ENCODE data around the gene NAGLU. TPM values are rescaled to one million over a fixed set of nuclear protein-coding genes. Genes with fewer than 3 reads are reported as not detected.

Gene NAGLU
- total and polyA plus RNA-seq, 11 donors: 8.4 to 22.0 (median 12.5) TPM

DNA sequence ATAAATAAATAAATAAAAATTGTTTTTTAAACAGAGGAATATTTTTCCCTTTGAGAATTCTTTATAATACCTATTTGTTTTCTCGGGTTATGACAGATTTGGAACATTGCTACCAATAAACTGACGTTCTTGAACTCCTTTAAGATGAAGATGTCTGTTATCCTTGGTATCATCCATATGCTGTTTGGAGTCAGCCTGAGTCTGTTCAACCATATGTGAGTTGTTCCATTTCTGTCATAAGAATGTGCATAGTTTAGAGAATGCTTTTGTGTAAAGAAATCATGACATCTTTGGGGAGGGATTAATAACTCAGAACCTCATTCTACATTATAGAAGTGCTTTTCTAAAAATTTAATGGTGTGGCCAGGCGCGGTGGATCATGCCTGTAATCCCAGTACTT lies 37.2 kb upstream of the NAGLU start:
- WGBS, 4 donors: 96 to 97% (median 96%) methylated on average over 4 of the region's 4 CpGs
- H3K27me3 ChIP-seq: no peaks in the 10 kb centered on the region
- no peak for DNase-seq
- no peak overlapping the region for H3K4me3 ChIP-seq
- no peak overlapping the region for H3K27ac ChIP-seq
- ATAC-seq: no peak
- intact Hi-C loops (cut with DNase I): no loop called here
- peaks cover 0 to 100% (median 99%) of the 10 kb centered on the region in 9 donors for H3K36me3 ChIP-seq
- peaks cover 0 to 9% (median 0%) of the 10 kb centered on the region in 12 donors for H3K4me1 ChIP-seq
- TF ChIP-seq, protein P1, sequence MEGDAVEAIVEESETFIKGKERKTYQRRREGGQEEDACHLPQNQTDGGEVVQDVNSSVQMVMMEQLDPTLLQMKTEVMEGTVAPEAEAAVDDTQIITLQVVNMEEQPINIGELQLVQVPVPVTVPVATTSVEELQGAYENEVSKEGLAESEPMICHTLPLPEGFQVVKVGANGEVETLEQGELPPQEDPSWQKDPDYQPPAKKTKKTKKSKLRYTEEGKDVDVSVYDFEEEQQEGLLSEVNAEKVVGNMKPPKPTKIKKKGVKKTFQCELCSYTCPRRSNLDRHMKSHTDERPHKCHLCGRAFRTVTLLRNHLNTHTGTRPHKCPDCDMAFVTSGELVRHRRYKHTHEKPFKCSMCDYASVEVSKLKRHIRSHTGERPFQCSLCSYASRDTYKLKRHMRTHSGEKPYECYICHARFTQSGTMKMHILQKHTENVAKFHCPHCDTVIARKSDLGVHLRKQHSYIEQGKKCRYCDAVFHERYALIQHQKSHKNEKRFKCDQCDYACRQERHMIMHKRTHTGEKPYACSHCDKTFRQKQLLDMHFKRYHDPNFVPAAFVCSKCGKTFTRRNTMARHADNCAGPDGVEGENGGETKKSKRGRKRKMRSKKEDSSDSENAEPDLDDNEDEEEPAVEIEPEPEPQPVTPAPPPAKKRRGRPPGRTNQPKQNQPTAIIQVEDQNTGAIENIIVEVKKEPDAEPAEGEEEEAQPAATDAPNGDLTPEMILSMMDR (IDR thresholded peaks at IDR 0.05): no peak
- TF ChIP-seq POLR2A (IDR thresholded peaks at IDR 0.05): no peak
- H3K9me3 ChIP-seq: no peaks in the 10 kb centered on the region

DNA sequence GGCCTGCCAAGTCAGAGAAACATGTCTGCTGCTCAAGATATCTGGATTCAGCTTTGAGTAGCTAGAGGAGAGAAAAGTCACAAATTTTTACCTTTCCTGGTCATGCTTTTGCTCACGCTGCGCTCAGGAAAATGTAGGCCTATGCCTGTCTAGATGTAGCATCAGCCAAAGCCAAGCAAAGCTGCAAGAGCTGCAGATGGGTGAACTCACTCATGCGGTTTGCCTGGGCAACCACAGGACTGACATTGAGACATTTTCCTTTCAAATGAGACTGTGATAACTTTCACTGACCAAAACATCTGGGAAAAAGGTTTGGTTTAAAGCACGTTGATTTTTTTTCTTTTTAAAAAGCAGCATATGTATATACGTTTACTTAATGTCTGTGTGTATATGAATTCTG lies 34.0 kb upstream of the NAGLU start:
- peaks cover 0 to 100% (median 98%) of the 10 kb centered on the region in 9 donors for H3K36me3 ChIP-seq
- no peak for ATAC-seq

DNA sequence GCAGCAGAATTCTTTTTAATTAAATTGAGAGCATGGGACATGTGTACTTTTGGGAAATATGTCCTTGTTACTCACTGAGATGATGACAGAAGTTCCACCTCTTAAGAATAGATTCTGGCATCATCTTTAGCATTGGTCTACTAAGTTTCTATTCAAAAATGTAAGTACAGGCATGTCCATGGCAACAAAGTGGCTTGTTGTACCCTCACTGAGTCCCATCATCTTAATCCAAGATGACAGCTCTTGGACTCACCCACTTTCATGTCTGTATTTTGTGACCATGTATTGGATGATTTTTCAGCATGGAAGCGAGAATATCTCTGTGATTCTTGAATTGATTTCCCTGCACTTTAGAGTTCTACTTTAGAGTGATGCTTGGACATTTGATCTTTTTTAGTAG lies 33.1 kb upstream of the NAGLU start:
- Histone ChIP-seq H3K9me3 (no peaks in the 10 kb centered on the region), H3K27ac (no peak overlapping the region), H3K4me1 (no peaks in the 10 kb centered on the region), H3K36me3 (peaks cover 0 to 100% (median 98%) of the 10 kb centered on the region in 9 donors), H3K27me3 (no peaks in the 10 kb centered on the region), H3K4me3 (no peak overlapping the region)
- WGBS, 4 donors: 91 to 100% (median 97%) methylated on average over 1 of the region's 1 CpG
- ATAC-seq (no peak), DNase-seq (no peak)
- intact Hi-C loops (cut with DNase I): no loop called here
- TF ChIP-seq, protein P1 (IDR thresholded peaks at IDR 0.05): no peak

More for the DNA sequence above, 34.0 kb upstream of the NAGLU start:
- intact Hi-C loops (cut with DNase I): no loop called here
- Histone ChIP-seq H3K27ac (no peak overlapping the region), H3K4me3 (no peak overlapping the region), H3K27me3 (no peaks in the 10 kb centered on the region), H3K9me3 (no peaks in the 10 kb centered on the region), H3K4me1 (no peaks in the 10 kb centered on the region)
- TF ChIP-seq, protein P1 (IDR thresholded peaks at IDR 0.05): no peak
- no peak for TF ChIP-seq POLR2A (IDR thresholded peaks at IDR 0.05)
- 85 to 94% (median 91%) methylated on average over 5 of the region's 5 CpGs for WGBS, 4 donors
- DNase-seq: no peak

DNA sequence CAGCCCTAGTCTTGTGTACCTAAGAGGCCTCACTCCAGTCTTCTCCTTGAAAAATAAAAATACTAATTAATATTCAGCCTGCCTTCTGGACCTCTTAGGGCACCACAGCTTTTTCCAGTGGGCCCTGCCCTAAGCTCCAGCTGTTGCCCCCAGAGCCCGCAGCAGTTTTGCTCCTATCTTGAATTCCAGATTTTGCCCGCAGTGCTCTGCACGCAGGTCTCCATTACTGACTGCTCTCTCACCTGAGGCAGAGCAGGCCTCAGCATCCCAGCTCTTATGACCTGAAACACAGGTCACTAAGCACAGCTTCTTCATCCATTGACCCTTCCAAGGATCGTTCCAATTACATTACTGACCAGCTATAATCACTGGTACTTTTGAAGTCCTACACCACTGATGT lies 28.4 kb upstream of the NAGLU start:
- ATAC-seq: no peak
- no peak for TF ChIP-seq POLR2A (IDR thresholded peaks at IDR 0.05)
- H3K9me3 ChIP-seq: no peaks in the 10 kb centered on the region
- no peak overlapping the region for H3K4me3 ChIP-seq
- H3K27me3 ChIP-seq: no peaks in the 10 kb centered on the region
- no peak overlapping the region for H3K27ac ChIP-seq
- intact Hi-C loops (cut with DNase I): loop anchor here in 2 of 10 donors (2.0 to 5.0 kb wide), 2 partner anchors 13 to 40 kb away; no protein-coding TSS in a partner anchor
- 89 to 97% (median 94%) methylated on average over 4 of the region's 4 CpGs for WGBS, 4 donors
- no peak for DNase-seq
- peaks cover 0 to 10% (median 6%) of the 10 kb centered on the region in 12 donors for H3K4me1 ChIP-seq
- H3K36me3 ChIP-seq: peaks cover 0 to 92% (median 77%) of the 10 kb centered on the region in 9 donors

Measured in heart left ventricle (tissue), 16 donors.